ENCODE results near the gene AGTPBP1. TPM values are rescaled to one million over a fixed set of nuclear protein-coding genes. Genes with fewer than 3 reads are reported as not detected.
"Not testable (repeated sequence)": the region's sequence is repeated elsewhere in the genome, so short reads cannot be mapped to it uniquely, and the experiment has no call there.

Gene AGTPBP1
- total and polyA plus RNA-seq, 7 donors, result 3.9 to 25.9 (median 19.6) TPM

- no peaks in the 10 kb centered on the region for H3K36me3 ChIP-seq (ENCODE audit: insufficient read depth in 1 of 2, low read depth in 1 of 2)
- no peak for ATAC-seq
- intact Hi-C loops (cut with DNase I), result no loop called here
- H3K9me3 ChIP-seq, result no peaks in the 10 kb centered on the region
- no peaks in the 10 kb centered on the region for H3K27me3 ChIP-seq (ENCODE audit: insufficient read depth in 3 of 3, low read length in 2 of 3)
- H3K4me1 ChIP-seq, result peaks cover 3% of the 10 kb centered on the region
- H3K27ac ChIP-seq, result no peak overlapping the region
- no peak for DNase-seq
- H3K4me3 ChIP-seq, result no peak overlapping the region
- WGBS, 3 donors, result 73 to 94% (median 82%) methylated on average over 4 of the region's 4 CpGs
- no peak for TF ChIP-seq CTCF (IDR thresholded peaks at IDR 0.05)
These were observed 15.0 kb downstream of the AGTPBP1 start for GRCh38 chr9:85726737-85727136.

GRCh38 chr9:85723215-85723614, 18.5 kb downstream of the AGTPBP1 start:
- intact Hi-C loops (cut with DNase I), result no loop called here

GRCh38 chr9:85719411-85719810, 22.3 kb downstream of the AGTPBP1 start:
- H3K4me3 ChIP-seq; H3K9me3 ChIP-seq; intact Hi-C loops (cut with DNase I); H3K36me3 ChIP-seq (ENCODE audit: insufficient read depth in 1 of 2, low read depth in 1 of 2); DNase-seq; ATAC-seq; H3K27ac ChIP-seq; H3K27me3 ChIP-seq (ENCODE audit: insufficient read depth in 3 of 3, low read length in 2 of 3): not testable (repeated sequence)
- peaks cover 17% of the 10 kb centered on the region for H3K4me1 ChIP-seq

More at GRCh38 chr9:85723215-85723614, 18.5 kb downstream of the AGTPBP1 start:
- Histone ChIP-seq H3K36me3 (ENCODE audit: insufficient read depth in 1 of 2, low read depth in 1 of 2) (no peaks in the 10 kb centered on the region), H3K27ac (no peak overlapping the region), H3K4me1 (no peaks in the 10 kb centered on the region), H3K9me3 (no peaks in the 10 kb centered on the region), H3K4me3 (no peak overlapping the region), H3K27me3 (ENCODE audit: insufficient read depth in 3 of 3, low read length in 2 of 3) (no peaks in the 10 kb centered on the region)
- DNase-seq (no peak), ATAC-seq (no peak)
- no peak for TF ChIP-seq CTCF (IDR thresholded peaks at IDR 0.05)
- 85 to 94% (median 89%) methylated on average over 7 of the region's 7 CpGs for WGBS, 3 donors

GRCh38 chr9:85717818-85718217, 23.9 kb downstream of the AGTPBP1 start:
- intact Hi-C loops (cut with DNase I); H3K36me3 ChIP-seq (ENCODE audit: insufficient read depth in 1 of 2, low read depth in 1 of 2); H3K4me3 ChIP-seq; H3K9me3 ChIP-seq; DNase-seq; H3K27ac ChIP-seq; ATAC-seq; H3K27me3 ChIP-seq (ENCODE audit: insufficient read depth in 3 of 3, low read length in 2 of 3): not testable (repeated sequence)
- peaks cover 17% of the 10 kb centered on the region for H3K4me1 ChIP-seq
- WGBS, 3 donors, result 89 to 98% (median 94%) methylated on average over 4 of the region's 4 CpGs

- no peak for ATAC-seq
- no peak for DNase-seq
- Histone ChIP-seq H3K27me3 (ENCODE audit: insufficient read depth in 3 of 3, low read length in 2 of 3) (no peaks in the 10 kb centered on the region), H3K9me3 (no peaks in the 10 kb centered on the region), H3K27ac (no peak overlapping the region), H3K4me1 (peaks cover 17% of the 10 kb centered on the region), H3K36me3 (ENCODE audit: insufficient read depth in 1 of 2, low read depth in 1 of 2) (no peaks in the 10 kb centered on the region), H3K4me3 (no peak overlapping the region)
- intact Hi-C loops (cut with DNase I), result no loop called here
- 97 to 99% (median 97%) methylated on average over 6 of the region's 6 CpGs for WGBS, 3 donors
- no peak for TF ChIP-seq CTCF (IDR thresholded peaks at IDR 0.05)
These were observed 24.5 kb downstream of the AGTPBP1 start for GRCh38 chr9:85717220-85717619.
